Activated CD8-positive, alpha-beta memory T cell treated with anti-CD3 and anti-CD28 coated beads, Interleukin-2, amount 50 U/mL, for 4 hours (primary cell): Measurements from ENCODE around the gene HIGD2A.

Source experiments
- DNase-seq: peaks from one replicate; pipeline ENCODE4 v3.0.0-alpha.2; 2020

The HIGD2A gene

DNA sequence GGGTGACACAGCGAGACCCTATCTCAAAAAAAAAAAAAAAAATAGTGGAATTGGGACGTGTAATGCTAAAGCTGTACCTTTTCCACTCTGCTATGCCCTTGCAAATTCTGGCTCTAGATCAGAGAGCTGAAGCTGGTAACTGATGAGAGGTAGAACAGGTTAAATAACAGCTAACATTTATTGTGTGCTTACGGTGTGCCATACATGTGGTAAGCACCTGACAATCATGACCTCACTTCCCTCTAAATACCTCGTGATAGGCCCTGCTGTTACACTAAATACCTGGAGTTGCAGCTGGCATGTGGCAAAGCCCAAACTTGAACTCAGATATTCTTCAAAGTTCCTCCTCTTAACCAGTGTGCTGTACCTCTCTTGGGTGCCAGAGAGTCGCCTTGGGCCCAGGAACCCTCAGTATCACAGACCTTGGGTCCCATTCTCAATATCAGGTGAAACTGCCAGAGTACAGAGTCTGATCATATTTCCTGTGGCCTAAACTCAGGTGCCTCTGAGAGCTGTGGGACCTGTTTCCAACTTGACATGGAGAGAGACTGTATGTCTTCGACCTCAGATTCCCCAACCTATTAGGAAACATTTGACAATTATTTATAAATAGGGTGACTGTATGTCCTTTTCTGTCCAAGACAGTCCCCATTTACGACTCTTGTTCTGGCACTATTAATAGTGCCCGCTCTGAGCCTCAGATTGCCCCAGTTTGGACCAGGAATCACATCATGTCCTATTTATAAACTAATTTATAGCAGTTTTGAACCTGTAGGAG lies 18.4 kb upstream of the HIGD2A start:
- DNase-seq = no peak

DNA sequence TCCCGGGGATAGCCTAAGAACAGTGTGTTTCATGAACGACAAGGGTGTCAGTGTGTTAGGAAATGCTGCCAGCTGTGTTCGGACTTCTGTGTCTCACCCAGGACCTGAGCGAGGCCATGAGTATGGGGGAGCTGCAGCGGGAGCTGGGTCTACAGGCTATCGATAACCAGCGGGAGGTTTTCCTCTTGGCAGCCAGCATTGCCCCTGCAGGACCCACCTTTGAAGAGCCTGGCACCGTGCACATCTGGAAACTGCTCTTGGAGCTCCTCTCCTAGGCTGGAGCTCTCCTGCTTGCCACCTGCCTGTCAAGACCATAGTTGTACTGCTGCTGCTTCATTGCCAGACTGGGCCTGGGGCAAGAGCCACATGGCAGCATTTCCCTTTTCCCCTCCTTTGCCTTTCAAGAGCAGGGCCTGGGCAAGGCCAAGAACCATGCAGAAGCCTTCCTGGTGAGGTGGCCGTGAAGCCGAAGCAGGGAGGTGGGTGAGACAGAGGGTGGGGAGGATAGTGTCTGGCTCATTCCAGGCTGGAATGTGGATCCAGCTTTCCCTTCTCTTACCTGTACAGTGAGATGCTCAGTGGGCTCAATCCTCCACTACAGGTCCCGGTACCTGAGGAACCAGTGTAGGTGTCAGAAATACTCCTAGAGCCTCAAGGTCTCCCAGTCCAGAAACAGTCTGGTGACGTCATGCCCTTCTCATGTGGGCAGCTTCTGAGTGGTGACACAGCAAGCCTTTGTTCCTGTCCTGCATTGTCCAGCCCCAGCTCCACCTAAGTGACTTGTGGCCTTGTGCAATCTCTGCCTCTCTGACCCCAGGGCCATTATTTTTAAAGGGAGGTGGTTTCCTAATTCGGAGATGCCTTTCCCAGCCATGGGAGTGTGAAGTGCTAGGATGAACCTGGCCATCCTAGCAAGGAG lies 16.7 kb upstream of the HIGD2A start:
- no peak for DNase-seq

DNA sequence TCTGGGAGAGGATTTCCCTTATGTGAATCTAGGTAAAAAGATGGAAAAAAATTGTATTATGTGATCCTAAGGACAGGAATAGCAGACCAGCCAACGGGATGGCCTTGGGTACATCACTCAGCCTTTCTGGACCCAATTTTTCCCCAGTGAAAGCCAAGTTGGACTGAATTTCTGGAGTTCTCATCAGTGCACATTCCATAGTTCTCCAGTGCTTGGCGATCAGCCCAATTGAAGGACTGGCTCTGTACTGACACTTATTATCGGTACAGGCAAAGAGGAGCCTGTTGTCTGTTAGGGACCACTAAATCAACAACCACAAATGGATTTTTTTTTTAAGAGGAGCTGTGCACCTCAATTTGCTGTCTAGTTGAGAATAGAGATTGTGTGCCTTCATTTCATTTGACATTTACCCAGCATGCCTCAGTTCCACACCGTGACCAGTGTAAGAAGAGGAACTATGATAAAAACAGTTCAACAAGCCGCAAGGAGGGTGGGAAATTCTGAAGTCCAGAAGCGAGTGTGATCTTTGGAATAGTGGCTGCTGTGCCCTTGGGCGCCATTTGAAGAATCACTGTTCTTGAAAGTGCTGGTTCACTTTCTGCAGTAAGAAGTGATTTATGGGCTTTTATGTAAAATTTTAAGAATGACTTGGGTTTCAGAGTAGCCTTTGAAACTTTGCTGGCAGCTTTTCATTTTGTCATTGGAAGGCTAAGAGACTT lies 15.3 kb upstream of the HIGD2A start:
- no peak for DNase-seq

DNA sequence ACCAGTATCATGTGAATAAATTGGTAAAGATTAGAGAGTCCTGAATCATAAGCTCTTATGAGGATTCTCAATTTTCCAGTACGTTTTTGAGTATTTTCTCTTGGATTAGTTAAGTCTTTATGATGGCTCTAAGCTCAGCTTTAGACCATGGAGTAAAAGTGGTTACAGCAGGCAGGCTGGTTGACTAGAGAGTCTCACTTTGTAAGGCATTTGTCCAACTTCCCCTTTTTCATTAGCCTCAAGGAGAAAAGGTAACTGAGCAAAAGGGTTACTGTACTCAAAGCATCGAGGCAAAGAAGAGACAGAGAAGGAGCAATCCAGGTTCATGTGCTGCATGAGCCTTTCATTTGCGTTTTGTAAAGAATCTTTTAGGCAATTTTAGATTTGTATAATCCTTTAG lies 8.7 kb upstream of the HIGD2A start:
- no peak for DNase-seq

DNA sequence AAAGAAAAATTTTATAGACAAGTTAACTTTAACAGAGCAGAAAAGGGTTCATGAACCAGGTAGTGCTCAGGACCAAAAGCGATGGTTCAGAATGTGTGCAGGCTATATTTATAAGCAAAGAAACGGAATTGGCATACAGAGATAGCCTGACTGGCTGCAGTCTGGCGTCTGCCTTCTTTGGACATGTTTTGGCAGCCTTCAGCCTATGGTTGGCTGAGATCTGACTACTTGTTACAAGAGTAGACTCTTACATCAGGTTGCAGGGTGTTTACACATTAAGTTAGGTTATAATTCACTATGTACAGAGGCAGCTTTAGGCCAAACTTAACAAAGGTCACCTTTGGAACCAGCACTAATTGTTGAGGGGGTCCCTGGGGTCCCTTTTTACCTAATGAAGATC lies 7.1 kb upstream of the HIGD2A start:
- no peak for DNase-seq

DNA sequence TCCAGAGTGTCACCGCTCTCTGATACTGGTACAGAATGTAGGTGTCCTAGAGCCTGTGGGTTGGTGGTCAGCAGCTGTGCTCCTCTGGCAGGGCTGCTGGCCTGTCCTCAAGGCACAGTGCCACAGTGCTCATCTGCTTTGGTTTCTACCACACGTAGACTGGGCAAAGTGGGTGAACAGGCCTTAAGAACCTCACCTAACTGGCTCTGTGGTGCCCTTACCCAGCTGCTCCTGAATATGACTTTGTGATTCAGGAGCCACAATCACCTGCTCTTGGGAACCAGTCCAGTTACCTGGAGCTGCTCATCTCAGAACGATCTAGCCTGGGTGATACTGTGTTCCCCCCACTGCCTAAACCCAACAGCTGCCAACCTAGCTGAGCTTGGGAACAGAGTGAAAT lies 6.6 kb upstream of the HIGD2A start:
- DNase-seq = no peak

DNA sequence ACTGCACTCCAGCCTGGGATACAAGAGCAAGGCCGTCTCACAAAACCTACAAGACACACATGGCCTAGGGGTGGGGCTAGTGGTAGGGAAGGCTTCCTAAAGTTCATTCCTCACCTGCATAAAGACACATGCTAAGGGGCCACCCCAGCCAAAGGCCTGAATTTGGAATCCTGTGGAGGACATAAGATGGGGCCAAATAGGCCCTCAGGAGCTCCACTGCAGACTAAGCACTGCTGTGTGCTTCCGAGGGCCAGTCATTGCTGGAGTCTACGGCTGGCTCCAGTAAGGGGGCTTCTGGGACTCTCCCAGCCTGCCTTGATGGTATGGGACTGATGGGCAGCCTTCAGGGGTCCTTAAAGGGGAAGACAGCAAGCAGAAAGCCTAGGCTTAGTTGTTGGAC lies 5.8 kb upstream of the HIGD2A start:
- no peak for DNase-seq

DNA sequence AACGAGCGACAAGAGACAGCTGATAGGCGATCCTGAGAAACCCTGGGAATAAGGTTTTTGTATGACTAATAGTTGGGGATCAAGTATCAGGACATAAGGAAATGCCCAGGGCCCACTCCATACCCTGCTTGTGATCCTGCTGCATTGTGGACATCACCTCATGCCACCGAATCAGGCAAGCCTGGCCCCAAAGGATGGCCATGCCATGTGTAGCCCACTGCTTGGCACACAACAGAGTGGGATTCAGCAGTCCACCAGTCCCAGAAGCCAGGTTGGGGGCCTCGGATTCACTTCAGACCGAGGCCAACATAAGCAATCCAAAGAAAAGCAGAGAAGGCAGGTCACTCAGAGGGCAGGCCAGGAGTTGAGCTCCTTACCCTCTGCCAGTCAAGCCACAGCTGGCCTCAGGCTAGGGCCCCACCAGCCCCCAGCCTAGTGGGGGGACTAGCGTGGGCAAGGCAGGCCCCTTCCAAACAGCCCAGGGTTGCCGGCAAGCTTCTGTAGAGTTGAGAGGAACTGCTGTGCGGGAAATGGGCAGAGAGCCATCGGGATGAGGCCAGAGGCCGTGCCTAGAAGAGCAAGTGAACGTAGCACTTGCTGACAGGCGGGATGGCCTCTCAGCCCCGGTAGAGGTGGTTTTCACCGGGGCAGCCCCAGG lies 5.2 kb upstream of the HIGD2A start:
- no peak for DNase-seq

DNA sequence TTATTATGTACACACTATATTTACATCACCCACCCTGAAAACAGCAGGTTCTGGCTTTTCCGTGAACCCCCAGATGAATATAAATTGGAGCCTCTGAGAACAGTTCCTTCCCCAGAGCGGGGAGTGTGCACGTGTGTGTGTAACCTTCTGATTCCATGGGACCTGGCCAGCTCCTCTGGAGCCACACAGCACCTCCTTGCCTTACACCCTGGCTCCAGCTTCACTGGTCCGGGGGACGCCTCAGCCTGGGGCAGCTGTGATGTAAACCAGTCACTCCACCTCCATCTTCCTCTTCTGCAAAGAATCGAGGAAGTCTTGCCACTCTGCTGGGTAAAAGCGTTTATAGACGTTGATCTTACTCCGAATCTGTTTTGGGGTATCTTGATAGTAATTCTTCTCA lies 4.6 kb upstream of the HIGD2A start:
- DNase-seq = no peak

DNA sequence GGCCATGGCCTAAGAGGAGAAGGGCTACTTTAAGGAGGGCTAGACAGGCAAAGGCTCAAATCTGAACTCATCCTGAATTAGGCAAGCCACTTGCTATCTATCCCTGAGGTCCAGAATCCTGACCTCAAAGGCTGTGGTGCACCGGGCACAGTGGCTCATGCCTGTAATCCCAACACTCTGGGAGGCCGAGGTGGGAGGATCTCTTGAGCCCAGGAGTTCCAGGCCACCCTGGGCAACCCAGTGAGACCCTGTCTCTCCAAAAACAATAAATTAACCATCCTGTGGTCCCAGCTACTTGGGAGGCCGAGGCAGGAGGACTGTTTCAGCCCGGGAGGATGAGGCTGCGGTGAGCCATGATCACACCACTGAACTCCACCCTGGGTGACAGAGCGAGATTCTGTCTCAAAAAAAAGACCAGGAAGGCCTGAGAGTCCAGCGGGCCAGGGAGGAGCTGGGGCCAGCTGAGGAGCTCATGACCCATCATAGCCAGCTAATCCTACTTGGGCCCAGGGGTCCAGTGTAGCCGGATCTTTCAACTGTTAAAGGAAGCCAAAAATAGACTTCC lies 4.1 kb upstream of the HIGD2A start:
- no peak for DNase-seq

DNA sequence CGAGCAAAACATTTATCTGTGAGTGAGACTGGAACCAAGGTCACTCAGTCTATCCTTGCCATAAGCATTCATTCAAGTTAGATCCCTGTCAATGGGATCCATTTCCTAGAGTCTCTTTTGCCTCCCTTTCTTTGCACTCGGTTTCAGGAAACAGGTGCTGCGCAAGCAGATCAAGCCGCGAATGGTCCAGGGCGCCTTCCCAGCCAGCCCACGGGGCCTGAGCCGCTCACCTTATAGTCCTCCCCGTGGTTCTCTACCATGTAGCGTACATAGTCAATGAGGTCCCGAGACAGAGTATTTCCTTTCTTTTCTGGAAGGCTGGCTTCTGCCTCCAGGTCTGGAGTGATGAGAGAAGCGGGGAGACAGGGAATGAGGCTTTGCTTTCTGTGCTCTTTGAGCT lies 3.6 kb upstream of the HIGD2A start:
- DNase-seq = no peak

DNA sequence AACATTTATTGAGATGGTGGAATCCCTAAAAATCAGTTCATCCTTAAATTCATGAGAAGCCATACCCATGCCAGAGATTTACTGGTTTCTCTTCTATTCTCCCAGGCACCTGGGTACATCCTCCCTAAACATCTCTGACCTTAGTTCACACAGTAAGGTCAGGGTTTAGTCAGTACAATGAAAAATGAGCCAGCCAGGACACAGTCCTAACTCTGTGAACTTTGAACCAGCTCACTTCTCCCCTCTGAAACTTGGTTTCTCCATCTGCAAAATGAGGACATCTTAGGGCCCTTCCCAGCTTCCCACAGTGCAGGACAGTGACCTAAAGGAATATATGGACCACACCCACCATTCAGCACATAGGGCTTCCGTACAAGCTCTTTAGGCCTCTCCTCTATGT lies 2.1 kb upstream of the HIGD2A start:
- DNase-seq = no peak

DNA sequence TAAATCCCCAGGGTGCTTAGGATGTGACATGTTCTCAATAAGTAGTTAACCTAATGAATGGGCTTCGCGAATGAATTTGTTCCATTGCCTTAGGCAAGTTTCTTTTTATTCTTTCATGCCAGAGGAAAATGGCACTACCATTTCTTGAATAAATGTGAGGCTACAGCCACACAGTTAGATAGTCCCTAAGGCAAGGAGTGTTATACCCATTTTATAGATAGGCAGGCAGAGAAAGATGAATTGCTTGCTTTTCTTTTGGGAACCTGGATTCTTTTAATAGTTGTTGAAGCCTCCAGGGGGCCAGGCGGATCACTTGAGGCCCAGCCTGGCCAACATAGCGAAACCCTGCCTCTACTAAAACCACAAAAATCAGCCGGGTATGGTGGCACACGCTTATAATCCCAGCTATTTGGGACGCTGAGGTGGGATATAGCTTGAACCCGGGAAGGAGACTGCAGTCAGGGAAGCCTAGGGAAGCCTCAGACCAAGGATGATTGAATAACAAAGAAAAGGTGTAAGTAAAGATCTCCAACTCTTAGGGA lies 1.1 kb upstream of the HIGD2A start:
- no peak for DNase-seq

DNA sequence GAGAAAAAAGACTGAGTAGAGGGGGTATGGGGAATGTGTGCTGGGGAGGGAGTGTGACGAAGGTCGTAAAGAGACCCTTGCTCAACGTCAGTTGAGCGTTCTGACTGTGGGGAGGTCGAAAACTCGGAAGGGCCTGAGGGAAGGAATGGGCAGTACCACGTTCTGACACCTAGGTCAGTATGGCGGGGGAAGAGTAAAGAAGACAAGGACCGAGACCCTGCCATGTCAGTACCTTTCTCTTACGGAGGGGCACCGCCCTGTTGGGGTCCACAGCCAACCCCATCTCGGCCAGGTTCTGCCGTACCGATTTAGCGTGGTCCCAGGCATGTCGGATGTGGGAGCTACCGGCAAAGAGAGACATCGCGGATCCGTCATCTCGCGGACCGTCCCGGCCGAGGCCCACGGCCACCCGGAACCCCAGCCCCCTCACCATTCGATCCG lies 528 bp upstream of the HIGD2A start:
- no peak for DNase-seq

DNA sequence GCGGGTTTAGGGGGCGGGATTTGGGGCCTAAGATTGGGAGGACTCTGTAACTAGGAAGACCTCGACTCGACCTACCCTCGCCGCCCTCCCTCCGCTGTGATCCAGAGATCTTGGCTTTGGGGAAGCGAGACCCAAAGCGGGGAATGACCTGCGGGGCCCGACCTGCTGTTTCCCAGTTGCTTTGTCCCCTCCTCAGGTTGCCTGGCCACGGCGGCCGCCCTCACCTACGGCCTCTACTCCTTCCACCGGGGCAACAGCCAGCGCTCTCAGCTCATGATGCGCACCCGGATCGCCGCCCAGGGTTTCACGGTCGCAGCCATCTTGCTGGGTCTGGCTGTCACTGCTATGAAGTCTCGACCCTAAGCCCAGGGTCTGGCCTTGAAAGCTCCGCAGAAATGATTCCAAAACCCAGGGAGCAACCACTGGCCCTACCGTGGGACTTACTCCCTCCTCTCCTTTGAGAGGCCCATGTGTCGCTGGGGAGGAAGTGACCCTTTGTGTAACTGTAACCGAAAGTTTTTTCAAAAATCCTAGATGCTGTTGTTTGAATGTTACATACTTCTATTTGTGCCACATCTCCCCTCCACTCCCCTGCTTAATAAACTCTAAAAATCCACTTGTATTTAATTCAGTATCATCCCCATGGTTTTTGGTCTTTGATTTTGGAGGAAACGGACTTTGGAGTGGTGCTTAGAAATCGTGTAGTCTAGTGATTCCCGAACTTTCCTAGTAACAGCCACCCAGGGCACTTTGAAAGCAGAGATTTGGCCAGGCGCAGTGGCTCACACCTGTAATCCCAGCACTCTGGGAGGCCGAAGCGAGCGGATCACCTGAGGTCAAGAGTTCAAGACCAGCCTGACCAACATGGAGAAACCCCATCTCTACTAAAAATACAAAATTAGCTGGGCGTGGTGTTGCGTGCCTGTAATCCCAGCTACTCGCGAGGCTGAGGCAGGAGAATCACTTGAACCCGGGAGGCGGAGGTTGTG lies 878 bp downstream of the HIGD2A start:
- DNase-seq = no peak

DNA sequence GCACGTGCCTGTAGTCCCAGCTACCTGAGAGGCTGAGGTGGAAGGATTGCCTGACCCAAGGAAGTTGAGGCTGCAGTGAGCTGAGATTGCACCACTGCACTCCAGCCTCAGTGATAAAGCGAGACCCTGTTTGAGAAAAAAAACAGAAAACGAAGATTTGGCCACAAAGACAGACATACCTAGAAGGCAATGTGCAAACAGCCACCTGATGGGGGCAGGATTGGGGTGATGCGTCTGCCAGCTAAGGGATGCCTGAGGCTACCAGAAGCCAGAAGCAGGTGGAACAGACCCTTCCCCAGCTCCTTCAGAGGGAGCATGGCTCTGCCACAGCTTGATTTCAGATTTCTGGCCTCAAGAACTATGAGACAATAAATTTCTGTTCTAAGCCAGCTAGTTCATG lies 2.9 kb downstream of the HIGD2A start:
- DNase-seq = no peak

DNA sequence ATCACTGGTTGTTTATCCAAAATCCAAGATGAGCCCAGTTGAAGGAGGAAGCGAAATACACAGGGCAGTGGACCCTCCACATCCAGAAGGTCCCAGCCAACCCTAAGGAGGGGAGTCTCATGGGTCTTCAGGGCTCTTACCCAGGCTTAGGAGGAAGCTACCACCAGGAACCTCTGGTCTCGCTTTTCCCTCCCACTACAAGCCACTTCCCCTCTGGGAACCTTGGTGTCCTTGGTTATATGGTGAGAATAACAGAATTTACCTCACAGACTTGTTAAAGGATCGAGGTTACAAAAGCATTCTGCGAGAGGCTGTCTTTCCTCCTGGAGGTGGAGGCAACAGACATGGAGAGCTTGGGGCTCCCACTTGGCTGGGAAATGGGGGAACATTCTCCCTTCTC lies 3.4 kb downstream of the HIGD2A start:
- no peak for DNase-seq

DNA sequence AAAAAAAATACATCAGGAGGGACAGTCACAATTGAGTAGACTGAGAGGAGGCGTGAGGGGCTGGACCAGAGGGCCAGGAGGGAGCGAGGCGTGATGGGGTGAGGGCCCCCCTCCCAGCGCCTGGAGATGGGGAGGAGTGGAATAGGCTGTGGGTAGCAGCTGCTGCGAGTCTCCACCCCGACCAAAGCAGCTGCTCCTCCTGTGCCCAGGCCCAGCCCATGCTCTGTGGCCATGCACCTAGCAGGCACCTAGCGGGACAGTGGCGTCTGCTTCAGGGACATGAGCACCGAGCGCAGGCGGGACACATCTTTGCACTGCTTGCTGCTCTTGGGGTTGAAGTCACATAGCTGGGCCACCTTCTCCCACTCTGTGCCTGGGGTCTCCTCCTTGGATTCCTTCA lies 4.0 kb downstream of the HIGD2A start:
- DNase-seq = no peak

DNA sequence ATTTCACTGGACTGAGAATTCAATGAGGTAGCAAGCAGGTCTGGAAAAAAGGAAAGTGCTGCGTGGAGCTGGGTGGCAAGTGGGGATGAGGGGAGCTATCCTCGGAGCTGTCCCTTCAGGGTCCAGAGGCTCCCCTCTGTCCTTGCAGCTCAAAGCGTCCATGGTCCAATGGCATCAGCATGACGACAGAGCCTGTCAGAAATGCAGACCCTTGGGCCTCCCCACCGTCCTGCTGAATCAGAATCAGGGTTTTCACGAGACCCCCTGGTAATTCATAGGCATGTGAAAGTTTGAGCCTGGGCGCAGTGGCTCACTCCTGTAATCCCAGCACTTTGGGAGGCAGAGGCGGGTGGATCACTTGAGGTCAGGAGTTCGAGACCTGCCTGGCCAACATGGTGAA lies 5.5 kb downstream of the HIGD2A start:
- no peak for DNase-seq

DNA sequence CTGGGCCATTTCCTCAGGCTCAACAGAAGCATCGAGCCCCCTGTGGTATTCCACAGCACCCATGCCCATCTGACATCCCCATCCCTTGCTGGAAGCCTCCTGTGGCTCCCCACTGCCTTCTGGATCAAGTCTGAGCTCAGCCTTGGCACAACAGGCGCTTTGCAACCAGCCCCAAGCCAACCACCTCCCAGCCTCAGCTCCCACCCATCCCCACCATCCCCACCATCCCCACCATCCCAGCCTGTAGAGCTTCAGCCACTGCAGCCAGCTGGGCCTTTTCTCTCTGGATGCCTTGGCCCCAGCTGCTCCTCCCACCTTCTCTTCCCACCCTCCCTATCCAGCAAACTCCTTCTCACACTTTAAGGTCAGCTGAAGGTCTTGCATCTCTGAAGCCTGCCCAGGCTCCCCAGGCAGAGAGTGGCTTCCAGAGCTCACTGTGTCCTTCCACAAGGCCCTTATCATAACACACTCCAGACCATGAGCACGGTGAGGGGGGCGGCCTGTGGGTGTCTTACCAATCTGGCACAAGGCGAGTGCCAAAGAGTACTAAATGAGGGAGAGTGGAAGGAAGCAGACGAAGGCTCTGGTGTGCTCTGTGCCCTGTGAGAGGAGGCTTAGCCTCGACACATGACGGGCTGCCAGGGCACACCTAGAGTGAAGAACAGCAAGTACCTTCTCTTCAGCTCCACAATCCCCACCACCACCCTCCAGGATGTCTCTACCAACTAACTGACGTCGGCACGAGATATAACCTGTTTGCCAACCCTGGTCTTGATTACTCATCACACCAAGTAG lies 6.5 kb downstream of the HIGD2A start:
- no peak for DNase-seq
